HG02973 (cell line): ENCODE data around the gene MAPK8IP3.
"Not testable (repeated sequence)": the region's sequence is repeated elsewhere in the genome, so short reads cannot be mapped to it uniquely, and the experiment has no call there.

Experiments
- ATAC-seq: cut with Tn5 transposase; IDR thresholded peaks from one replicate; pipeline ENCODE4 v1.9.1; 2021; ENCODE audit warnings: moderate library complexity; ENCODE audit not compliant: unreplicated experiment

Gene MAPK8IP3

GRCh38 chr16:1678500-1679098 lies 27.4 kb upstream of the MAPK8IP3 start:
- peak; percentile 19 for ATAC-seq

GRCh38 chr16:1680361-1680760 lies 25.6 kb upstream of the MAPK8IP3 start:
- ATAC-seq, result no peak

GRCh38 chr16:1681032-1681431 lies 25.0 kb upstream of the MAPK8IP3 start:
- no peak for ATAC-seq

GRCh38 chr16:1687427-1688316 lies 18.3 kb upstream of the MAPK8IP3 start:
- ATAC-seq, result no peak

GRCh38 chr16:1688807-1689560 lies 17.0 kb upstream of the MAPK8IP3 start:
- ATAC-seq, result no peak

- no peak for ATAC-seq
These were observed 16.1 kb upstream of the MAPK8IP3 start for GRCh38 chr16:1689853-1690252.

GRCh38 chr16:1690810-1691209 lies 15.2 kb upstream of the MAPK8IP3 start:
- ATAC-seq, result no peak

GRCh38 chr16:1691276-1691675 lies 14.7 kb upstream of the MAPK8IP3 start:
- ATAC-seq, result no peak

- ATAC-seq, result no peak
These were observed 14.0 kb upstream of the MAPK8IP3 start for GRCh38 chr16:1691956-1692355.

GRCh38 chr16:1696863-1697262 lies 9.1 kb upstream of the MAPK8IP3 start:
- no peak for ATAC-seq

- ATAC-seq, result no peak
These were observed 7.3 kb upstream of the MAPK8IP3 start for GRCh38 chr16:1698680-1699079.

GRCh38 chr16:1700246-1700645 lies 5.7 kb upstream of the MAPK8IP3 start:
- no peak for ATAC-seq

GRCh38 chr16:1701216-1701878 lies 4.6 kb upstream of the MAPK8IP3 start:
- no peak for ATAC-seq

- not testable (repeated sequence) for ATAC-seq
These were observed 689 bp upstream of the MAPK8IP3 start for GRCh38 chr16:1705324-1705687.

GRCh38 chr16:1706386-1707192 lies 594 bp downstream of the MAPK8IP3 start:
- ATAC-seq, result peak; percentile 14

GRCh38 chr16:1707193-1707790 lies 1.3 kb downstream of the MAPK8IP3 start:
- ATAC-seq, result no peak

- no peak for ATAC-seq
These were observed 2.2 kb downstream of the MAPK8IP3 start for GRCh38 chr16:1708083-1708767.

- no peak for ATAC-seq
These were observed 2.8 kb downstream of the MAPK8IP3 start for GRCh38 chr16:1708768-1709180.

- ATAC-seq, result no peak
These were observed 3.4 kb downstream of the MAPK8IP3 start for GRCh38 chr16:1709356-1709755.
